A549 treated with AZD2906 at 1 μM for 4 hours (cell line): Measurements from ENCODE around the gene FBXL13. TPM values are rescaled to one million over a fixed set of nuclear protein-coding genes. Genes with fewer than 3 reads are reported as not detected.

Experiments used
- total RNA-seq: library from RNA; stranded (reverse); fragments of 200-300 nt; extraction: Qiagen RNA extraction; gene quantifications from 5 replicates; pipeline ENCODE4 v1.2.3, GENCODE V29; 2022

Gene FBXL13
- 0.18 to 0.53 TPM (median 0.40 TPM) in 5 replicates for total RNA-seq

GRCh38 chr7:103074519-103075336 lies at the start of gene FBXL13, which contains the start of gene ARMC10:
FBXL13 (minus strand) TSS chr7:103074796.
ARMC10 (plus strand) TSS chr7:103075140; CDS start chr7:103075273, 133 bp downstream.

GRCh38 chr7:102912742-102913141 lies 161.9 kb downstream of the FBXL13 start, which contains the start of gene LRRC17:
LRRC17 (plus strand) TSS chr7:102913000; CDS start chr7:102933914, 20,914 bp downstream.

Other genes with a start within 250 kb of the FBXL13 start
- 0.07 to 0.14 TPM (median 0.09 TPM) in 3 of 5 replicates, not detected in the others for gene LRRC17, start 161.8 kb downstream of the FBXL13 start, total RNA-seq
- gene ARMC10, start 344 bp upstream of the FBXL13 start, total RNA-seq: 27.1 to 35.1 TPM (median 31.9 TPM) in 5 replicates
- gene NAPEPLD, start 74.3 kb upstream of the FBXL13 start, total RNA-seq: 3.0 to 4.0 TPM (median 3.3 TPM) in 5 replicates
- gene PMPCB, start 222.6 kb upstream of the FBXL13 start, total RNA-seq: 61.9 to 77.2 TPM (median 63.0 TPM) in 5 replicates